GM23248 (cell line): Measurements from ENCODE around the gene SMIM31.

Experiments
- EZH2 ChIP-seq: fragments of 200-600 bp; sonication (generic); IDR thresholded peaks from 2 replicates; pipeline ENCODE4 v1.6.1; 2018; ENCODE audit warnings: antibody characterized with exemption, mild to moderate bottlenecking; ENCODE audit not compliant: insufficient read depth, poor library complexity, severe bottlenecking
- EZH2phosphoT487 ChIP-seq: fragments of 200-600 bp; sonication (generic); IDR thresholded peaks from 2 replicates; pipeline ENCODE4 v1.6.1; 2018; ENCODE audit warnings: antibody characterized with exemption, moderate library complexity, mild to moderate bottlenecking, low read depth; ENCODE audit not compliant: insufficient read depth

- TF ChIP-seq EZH2phosphoT487 = no peak
- TF ChIP-seq EZH2 = no peak
Measured at GRCh38 chr4:164802301-164802901, 48.5 kb downstream of the SMIM31 start.
